ENCODE data around the gene GDAP2.

GDAP2 gene

DNA sequence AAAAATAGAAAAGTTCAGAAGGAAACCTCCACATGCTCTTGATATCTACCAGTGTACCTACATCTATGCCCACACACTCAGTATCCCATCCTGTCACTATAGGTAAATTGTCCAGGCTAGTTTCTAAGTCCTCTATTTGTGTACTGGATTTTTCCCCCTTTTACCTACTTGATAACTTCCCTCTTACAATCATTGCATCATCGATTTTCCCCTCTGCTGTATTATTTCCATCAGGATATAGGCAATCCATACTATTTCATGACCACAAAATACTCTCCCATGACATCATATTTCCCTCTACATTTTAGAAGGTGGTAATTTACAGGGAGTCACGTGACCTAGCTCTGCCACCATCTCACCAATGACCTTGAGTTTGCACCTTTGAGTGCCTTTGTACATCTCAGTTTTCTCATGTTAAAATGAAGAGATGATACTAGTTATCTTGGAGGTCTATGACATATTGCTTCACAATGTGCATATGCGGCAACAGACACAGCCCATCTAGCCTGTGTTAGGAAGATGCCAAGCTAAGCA, 88.2 kb downstream of the GDAP2 start:
- DNase-seq (ENCODE audit: low spot score), result no peak

GRCh38 chr1:117838911-117839310, 90.5 kb downstream of the GDAP2 start:
- DNase-seq (ENCODE audit: low spot score), result no peak

- DNase-seq (ENCODE audit: low spot score), result no peak
Observed at GRCh38 chr1:117836069-117836468, 93.4 kb downstream of the GDAP2 start.

- DNase-seq (ENCODE audit: low spot score), result no peak
Observed at GRCh38 chr1:117834416-117834815, 95.0 kb downstream of the GDAP2 start.

DNA sequence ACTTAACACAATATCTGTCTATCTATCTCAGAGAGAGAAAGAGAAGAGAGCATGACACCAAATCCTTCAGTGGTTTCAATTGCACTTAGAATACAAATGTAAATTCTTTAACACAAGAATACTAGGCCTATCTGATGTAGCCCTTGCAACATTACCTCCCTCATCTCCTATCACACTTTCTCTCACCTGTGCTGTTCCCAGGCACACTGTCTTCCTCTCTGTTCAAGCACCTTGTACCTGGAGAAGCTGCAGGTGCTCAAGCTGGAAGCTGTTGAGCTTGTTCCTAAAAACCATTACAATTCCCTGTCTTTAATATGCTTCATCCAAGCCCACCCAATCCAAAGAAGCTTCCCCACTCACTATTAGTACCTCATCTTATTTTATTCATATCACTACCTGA, 97.0 kb downstream of the GDAP2 start:
- no peak for DNase-seq (ENCODE audit: low spot score)

DNA sequence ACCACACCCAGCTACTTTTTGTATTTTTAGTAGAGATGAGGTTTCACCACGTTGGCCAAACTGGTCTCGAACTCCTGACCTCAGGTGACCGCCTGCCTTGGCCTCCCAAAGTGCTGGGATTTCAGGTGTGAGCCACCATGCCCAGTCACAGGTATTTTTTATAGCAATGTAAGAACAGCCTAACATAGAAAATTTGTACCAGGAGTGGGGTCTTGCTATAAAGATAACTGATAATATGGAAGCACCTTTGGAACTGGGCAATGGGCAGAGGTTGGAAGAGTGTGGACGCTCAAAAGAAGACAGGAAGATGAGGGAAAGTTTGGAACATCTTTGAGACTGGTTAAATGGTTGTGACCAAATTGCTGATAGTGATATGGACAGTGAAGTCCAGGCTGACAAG, 99.2 kb downstream of the GDAP2 start:
- DNase-seq (ENCODE audit: low spot score), result no peak

DNA sequence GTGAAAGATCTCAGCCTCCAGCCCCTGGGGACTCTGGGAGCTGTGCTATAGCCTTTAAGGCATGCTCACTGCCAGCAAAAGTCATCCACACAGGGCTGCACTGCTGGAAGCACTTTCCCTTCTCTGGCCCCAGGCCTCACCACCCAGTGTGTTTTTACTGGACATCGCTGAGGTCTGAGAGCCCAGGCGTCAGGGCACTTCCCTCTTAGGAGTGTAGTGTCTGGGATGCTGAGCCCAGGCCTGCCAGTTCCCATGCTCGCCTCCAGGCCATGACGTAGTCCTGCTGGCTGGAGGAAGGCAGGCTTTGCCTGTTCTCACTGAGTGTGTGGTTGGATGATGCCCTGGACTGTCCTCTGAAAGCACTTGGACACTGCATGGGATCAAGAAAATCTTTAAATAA, 101.2 kb downstream of the GDAP2 start:
- no peak for DNase-seq (ENCODE audit: low spot score)

DNA sequence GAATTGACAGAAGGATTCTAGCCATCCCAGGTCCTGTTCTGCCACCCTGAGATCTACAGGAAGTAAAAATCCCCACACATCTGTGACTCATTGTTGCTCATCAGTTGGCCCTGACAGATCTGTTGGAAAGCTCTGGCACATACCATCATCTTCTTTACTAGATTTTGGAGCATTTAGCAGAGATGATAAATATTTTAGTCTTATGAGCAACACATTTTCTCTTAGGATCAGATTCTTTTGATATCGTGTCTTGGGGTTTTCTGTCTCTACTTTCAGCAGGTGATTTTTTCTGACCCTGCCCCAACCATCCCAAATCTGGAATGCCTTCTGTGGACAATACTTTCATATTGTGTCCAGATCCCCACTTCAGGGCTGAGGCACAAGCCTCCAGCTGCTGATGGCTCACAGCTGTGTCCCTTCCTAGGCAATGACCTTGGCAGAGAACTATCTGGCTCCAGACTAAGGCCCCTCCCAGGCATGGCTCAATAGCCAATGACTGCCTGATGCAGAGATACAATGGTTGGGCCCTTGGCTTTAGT, 102.8 kb downstream of the GDAP2 start:
- no peak for DNase-seq (ENCODE audit: low spot score)

DNA sequence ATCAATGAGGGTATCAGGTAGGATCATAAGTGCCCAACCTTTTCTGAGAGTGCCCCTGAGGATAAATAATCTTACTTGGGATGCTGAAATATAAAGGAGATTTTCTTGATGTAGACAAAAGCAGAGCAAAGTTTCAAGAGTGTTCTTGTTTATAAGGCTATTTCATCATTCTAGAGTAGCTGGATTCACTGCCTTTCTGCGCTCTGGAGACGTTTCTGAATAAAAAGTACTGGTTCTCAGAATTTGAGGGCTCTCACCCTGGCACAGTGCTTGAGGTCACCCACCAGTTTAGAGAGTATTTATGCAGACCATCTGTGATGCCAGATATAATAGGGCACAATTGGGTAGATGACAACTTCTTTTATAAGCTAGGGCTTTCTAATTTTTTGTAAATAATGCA, 103.3 kb downstream of the GDAP2 start:
- DNase-seq (ENCODE audit: low spot score), result no peak

DNA sequence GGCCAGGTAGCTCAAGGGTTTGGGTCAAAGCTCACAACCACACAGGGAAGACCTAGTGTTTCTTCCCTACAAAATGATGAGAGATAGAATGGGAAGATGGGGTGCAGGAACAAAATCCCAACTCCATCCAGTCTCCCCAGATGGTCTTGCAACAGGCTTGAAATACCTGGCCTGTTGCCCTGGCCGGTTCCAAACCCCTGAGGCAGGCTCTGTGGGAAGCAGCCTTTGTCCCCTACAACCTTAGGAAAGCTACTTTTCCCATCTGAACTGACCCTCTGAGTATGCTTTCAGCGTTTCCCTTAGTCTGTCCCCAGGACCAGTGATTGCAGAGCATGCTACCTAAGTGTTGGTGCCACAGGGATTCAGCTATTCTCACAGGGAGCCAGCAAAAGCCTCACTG, 104.0 kb downstream of the GDAP2 start:
- DNase-seq (ENCODE audit: low spot score), result no peak

GRCh38 chr1:117824616-117825015, 104.8 kb downstream of the GDAP2 start:
- no peak for DNase-seq (ENCODE audit: low spot score)

DNA sequence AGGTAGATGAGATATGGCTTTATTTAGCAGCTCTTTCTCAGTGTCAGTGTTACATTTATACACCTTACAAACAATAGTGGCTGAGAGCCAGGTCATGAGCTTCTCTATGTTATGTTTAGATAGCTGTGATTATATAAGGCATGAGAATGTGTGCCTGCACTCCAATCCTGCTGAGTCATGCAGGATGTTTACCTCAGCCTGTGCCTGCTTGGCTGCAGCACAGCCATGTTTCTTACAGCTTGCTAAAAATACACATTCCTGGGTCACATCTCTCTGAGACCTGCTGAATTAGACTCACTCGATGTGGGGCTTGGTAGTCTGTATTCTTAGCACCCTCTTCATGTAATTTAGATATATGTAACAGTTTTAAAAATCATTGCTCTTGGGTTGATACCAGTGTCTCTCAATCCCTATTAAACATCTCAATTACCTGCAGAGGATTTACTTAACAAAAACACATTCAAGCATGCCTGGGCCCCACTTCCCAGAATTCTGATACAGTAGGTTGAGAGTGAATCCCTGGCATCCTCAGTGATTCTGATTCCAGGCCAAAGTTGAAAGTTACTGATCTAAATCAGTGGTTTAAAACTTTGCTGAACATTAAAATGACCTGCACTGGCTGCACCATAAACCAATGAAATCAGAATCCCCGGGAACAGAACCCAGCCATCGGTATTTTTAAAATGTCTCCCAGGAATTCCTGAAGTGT, 107.5 kb downstream of the GDAP2 start:
- no peak for DNase-seq (ENCODE audit: low spot score)

DNA sequence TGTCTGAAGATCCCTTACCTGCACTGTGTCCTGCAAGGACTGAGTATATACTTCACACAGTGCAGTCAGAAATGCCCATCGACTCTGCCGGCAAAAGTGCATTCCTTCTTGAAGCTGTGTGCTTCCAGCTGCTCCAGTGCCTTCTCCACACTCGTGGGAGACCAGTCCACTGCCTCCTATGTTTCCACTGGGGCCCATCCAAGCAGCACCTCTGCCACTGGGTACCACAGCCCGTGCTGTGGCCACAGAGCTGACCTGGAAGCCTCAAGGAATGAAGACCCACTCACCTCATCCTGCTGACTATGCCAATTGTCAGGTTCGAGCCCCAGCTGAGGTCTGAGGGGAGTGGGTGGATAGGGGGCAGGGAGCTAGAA, 108.1 kb downstream of the GDAP2 start:
- no peak for DNase-seq (ENCODE audit: low spot score)

DNA sequence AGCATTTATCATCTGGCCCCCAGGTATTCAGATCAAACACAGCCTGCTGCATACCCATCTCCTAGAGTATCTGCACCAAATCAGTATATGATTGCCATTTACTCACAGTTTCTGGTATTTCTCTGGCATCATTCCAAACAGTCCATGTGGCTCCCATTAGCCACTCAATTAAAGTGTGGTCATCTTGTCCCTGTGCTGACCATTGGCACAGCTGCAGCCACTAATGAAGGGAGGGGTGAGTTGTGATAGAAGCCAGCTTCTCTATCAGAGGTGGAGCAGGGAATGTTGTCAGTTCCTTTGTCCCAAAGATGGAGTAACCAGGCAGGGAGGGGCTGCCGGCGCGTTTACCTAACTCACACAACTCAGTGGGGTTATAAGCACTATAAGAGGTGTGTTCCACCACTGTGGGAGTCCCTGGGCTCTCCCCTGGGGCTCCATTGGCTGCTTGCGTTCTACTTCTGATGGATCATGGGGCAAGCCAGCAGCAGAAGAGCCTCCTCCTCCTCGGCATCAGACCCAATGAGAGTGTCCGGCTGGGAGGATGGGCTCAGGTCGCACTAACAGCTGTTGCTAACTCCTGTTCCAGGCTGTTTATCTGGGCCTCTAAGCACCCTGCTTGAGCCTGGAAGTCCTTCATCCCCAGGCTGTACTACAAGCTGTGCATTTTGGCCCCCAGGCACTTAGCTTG, 108.6 kb downstream of the GDAP2 start:
- no peak for DNase-seq (ENCODE audit: low spot score)

DNA sequence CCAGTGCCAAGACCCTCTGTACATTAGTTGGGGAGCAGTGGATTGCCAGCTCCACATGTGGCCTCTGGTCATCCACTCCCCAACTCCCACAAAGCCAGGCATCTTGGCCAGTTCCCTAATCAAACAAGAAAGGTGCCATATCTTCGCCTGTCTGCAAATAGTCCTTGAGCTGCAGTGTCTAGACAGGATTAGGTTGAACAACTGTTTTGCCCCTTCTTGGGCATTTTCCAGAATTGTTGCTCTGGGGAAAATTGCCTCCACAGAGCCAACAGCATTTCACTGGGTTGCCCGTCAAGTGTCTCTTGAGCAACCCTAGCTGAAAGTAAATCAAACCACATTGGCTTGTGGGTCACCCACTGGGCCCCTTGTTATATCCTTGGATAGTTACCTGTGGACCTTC, 109.3 kb downstream of the GDAP2 start:
- no peak for DNase-seq (ENCODE audit: low spot score)

GRCh38 chr1:117819301-117819700, 110.1 kb downstream of the GDAP2 start:
- DNase-seq (ENCODE audit: low spot score), result no peak

DNA sequence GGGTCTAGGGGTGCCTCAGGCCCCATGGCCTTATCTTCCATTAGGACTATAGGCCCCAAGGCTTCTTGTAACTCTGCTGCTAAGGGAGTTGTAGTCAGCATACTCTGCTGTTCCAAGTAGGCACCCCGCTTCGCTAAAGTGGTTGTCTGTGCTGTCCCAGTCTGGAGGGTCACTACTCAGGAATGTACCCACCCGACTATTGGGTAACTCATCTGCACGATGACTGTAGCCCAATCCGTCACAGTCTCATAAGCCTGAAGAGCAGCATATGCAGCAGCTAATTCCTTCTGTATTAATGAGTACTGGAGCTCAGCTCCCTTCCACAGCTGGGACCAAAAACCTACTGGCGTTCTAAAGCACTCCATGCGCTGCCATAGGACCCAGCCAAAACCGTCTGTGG, 111.0 kb downstream of the GDAP2 start:
- no peak for DNase-seq (ENCODE audit: low spot score)

GRCh38 chr1:117817629-117818028, 111.8 kb downstream of the GDAP2 start:
- no peak for DNase-seq (ENCODE audit: low spot score)

DNA sequence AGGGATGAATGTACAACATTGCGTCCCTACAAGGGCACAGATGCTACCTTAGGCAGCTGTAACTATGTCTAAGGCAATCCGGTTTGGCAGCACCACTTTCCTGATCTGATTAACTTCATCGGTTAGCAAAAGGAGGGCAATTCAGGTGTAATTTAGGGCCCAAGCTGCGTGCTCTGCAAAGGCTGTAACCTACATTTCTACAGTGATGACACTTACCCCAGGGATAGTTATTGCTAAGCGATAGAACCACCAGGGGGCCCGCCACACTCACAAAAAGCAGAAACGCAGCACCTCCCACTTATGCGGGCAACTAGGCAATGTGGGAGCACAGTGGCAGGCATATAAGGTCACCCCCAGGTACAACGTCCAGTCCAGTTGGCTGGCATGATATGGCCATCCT, 113.5 kb downstream of the GDAP2 start:
- DNase-seq (ENCODE audit: low spot score), result no peak

DNA sequence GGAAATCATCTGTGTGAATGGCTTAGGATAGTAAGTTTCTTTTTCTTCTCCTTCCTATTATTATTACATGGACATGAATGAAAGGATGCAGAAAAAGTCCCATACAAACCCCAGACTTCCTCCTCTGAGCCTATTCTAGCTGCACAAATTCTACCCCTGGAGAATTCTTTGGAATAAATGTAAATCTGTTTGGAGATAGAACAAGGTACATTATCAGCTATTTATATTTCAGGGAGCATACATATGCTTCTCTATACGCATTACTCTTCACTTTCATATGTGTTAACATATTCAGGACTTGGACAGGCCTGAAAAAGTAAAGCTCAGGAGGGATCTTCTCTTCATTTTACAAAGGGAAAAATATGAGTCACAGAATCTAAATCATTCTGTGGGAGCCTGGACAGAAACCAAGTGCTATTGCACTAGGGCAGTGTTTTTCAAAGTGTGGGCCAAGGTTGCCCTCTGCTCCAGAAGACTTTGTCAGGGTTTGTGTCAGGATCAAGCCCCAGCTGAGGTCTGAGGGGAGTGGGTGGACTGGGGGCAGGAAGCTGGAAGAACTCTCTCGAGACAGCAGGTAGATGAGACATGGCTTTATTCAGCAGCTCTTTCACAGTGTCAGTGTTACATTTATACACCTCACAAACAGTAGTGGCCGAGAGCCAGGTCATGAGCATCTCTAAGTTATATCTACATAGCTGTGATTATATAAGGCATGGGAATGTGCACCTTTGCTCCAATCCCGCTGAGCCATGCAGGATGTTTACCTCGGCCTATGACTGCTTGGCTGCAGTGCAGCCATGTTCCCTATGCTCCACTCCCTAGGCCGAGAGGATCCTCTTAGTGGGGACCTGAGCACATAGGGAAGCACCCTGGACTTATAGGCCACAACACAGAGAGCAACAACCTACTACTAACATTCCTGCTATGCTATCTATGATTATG, 114.3 kb downstream of the GDAP2 start:
- DNase-seq (ENCODE audit: low spot score), result no peak

All from HuH-7.5 (cell line).